T-helper 22 cell (primary cell): ENCODE results near the gene LIPI.
"Not testable (repeated sequence)": the region's sequence is repeated elsewhere in the genome, so short reads cannot be mapped to it uniquely, and the experiment has no call there.

Source experiments
- DNase-seq: peaks from one replicate; pipeline ENCODE4 v3.0.0-alpha.2; 2020; ENCODE audit warnings: low read depth

LIPI gene

GRCh38 chr21:14116080-14116481 lies 94.7 kb downstream of the LIPI start:
- DNase-seq, result no peak

DNA sequence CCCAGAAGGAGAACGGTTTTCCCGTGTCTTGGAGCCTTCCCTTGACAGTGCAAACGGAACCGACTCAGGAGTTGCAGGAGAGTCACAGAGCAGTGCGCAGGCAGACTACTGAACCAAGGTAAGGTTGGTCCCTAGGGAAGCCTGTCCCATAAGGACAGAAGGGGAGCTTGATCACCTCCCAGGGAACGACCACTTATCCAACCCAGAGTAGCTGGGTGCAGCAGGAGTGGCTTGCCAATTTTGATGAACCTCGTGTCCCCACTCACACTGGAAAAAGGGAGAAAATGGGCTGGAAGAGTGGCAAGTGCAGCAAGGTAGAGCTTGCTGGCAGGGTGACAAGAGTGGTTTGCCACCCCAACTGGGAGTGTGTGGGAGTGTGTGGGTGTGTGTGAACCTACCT lies 95.1 kb downstream of the LIPI start:
- no peak for DNase-seq

- no peak for DNase-seq
Measured at GRCh38 chr21:14114251-14114650, 96.5 kb downstream of the LIPI start.

DNA sequence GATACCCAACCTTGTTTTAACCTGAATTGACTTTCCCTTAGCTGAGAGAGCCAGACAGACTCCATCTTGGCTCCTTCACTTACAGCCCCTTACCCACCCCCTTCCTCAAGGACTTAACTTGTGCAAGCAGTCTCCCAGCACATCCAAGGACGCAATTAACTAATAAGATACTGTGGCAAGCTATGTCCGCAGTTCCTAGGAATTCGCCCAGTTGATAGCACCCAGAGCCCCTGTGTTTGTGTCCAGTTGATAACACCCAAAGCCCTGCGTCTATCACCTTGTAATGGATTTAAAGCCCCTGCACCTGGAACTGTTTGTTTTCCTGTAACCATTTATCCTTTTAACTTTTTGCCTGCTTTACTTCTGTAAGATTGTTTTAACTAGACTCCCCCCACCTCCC lies 106.2 kb downstream of the LIPI start:
- not testable (repeated sequence) for DNase-seq

DNA sequence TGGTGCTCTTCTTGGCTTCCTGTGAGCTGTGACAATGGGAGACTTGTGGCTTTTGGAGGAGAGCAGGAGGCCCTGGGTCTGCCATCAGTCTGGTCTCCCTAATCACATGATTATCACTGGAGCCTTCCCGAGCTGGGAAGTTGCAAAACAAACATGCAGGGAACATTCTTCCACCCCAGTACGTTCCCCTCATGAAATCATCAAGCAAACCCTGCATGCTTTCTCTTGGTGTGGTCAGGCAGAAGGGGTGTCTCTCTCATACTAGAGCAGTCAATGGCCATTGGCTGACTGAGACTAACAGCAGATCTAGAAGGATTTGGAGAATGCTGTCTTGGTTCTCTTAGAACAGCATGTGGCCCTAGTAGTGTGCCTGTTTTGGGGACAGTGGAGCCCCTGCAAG lies 111.2 kb downstream of the LIPI start:
- no peak for DNase-seq

DNA sequence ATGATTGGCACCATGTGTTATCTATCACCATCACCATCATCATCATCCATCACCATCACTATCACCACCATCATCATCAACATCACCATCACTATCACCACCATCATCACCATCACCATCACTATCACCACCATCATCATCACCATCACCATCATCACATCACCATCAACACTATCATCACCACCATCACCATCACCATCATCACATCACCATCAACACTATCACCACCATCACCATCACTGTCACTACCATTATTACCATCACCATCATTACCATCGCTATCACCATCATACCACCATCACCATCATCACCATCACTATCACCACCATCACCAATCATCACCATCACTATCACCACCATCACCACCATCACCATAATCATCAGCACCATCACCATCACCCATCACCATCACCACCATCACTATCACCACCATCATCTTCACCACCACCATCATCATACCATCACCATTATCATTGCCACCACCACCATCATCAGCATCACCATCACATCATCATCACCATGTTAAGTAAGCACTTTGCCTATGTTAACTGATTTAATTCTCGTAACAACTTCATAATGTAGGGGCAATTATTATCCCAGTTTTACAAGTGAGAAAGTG lies 112.8 kb downstream of the LIPI start:
- DNase-seq, result no peak

GRCh38 chr21:14096577-14096976 lies 114.2 kb downstream of the LIPI start:
- DNase-seq, result no peak

DNA sequence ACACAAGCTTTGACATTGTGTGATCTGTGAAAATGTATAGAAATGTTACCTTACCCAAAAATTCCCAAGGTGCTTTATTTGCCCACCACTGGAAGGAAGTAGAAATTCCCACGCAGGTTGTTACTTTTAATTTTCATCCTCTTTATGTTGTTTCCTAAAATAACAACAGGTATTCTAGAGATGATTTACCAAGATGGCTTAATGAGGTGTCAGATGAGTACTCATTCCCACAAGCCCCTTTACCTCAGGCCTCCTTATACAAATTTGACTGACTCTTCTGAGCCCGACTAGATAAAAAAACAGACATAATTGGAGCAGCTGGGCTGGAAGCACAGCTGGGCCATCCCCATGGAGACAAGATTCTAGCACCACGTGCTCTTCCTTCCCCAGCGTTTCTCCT lies 114.6 kb downstream of the LIPI start:
- no peak for DNase-seq

DNA sequence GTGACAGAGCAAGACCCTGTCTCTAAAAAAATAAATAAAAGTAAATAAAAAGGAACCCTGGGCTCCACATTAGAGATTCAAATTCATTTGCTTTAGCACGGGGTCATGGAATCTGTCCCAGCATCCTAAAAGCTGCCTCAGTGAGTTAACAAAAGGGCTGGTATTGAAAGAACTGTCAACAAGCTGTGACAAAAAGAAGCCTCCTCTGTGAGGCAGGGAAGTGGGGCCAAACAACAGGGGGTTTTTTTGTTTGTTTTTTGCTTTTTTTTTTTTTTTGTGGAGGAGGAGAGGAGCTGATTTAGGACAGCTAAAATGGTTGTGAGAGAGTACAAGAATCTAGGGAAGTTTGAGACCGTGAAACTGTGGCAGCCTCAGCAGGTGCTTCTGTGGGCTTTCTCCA lies 115.7 kb downstream of the LIPI start:
- DNase-seq, result no peak

GRCh38 chr21:14092834-14093560 lies 117.8 kb downstream of the LIPI start:
- no peak for DNase-seq

DNA sequence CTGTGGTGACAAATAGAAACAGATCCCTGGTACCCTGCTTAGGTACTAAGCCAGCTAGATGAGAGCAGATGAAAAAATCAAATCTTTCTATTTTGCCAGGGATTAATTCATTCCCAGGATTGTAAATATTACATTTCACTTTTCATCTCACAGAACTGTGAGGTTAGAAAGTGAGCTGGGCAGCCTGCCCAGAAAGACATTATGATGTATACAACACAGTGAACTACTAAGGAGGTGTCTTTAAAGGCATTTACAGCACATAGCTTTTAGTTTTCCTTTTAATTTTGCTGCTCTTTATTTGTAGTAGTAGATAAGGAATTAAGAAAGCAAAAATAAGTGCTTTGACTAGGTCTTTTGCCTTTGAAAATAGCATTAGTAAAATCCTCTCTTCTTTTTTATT lies 120.6 kb downstream of the LIPI start:
- DNase-seq, result not testable (repeated sequence)

GRCh38 chr21:14088391-14088790 lies 122.4 kb downstream of the LIPI start:
- no peak for DNase-seq

DNA sequence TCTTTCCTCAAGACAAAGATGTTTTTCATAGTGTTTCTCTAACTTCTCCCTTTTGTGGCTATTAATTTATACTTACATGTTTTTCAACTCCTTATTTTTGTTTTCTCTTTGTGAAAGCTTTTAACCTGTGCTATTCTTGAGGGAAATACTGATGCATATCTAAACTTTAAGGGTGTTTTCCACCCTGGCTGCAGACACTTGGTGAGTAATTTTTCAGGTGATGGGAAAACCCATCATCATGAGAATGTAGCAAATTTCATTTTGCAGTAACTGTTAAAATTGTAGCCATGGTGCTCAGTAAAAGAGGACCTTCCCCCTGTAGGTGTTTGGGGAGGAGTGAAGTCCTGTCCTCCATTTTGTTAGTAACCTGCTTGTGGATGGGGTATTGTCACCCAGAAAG lies 124.2 kb downstream of the LIPI start:
- DNase-seq, result no peak

DNA sequence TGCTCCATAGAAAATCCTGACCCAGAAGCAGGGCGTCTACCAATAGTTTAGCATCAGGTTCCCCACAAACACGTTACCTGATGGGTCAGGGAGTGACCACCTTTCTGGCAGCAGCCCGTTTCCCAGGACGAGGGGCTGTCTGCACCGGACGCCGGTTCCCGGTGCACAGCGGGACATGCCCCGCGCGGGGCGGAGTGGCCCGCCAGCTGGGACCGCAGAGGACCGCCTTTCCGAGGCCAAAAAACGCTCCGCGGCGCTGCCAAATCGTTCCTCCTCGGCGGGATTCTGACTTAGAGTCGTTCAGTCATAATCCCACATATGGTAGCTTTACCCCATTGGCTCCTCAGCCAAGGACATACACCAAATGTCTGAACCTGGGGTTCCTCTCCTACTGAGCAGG lies 126.1 kb downstream of the LIPI start:
- DNase-seq, result no peak

DNA sequence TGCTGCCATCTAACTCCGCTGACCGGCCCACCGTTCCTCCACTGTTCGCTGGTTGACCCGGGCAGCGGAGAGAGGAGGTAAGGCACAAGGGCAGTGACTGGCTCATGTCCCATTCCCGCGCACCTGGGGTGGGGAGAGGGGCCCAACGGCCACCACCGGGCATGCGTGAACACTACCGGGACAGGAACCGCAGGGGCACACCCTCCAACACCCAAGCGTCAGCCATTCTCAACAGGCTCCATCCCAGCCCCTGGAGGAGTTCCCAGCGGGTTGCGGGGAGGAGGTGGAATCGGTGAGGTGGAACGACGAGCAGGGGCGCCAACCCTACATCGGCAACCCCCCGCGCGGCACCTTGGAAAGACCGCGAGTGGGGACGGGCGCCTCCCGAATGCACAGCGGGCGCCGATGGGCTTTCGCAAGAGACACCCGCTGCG lies 126.7 kb downstream of the LIPI start:
- no peak for DNase-seq

GRCh38 chr21:14080764-14081096 lies 130.0 kb downstream of the LIPI start:
- DNase-seq, result no peak

GRCh38 chr21:14080040-14080763 lies 130.6 kb downstream of the LIPI start:
- no peak for DNase-seq

DNA sequence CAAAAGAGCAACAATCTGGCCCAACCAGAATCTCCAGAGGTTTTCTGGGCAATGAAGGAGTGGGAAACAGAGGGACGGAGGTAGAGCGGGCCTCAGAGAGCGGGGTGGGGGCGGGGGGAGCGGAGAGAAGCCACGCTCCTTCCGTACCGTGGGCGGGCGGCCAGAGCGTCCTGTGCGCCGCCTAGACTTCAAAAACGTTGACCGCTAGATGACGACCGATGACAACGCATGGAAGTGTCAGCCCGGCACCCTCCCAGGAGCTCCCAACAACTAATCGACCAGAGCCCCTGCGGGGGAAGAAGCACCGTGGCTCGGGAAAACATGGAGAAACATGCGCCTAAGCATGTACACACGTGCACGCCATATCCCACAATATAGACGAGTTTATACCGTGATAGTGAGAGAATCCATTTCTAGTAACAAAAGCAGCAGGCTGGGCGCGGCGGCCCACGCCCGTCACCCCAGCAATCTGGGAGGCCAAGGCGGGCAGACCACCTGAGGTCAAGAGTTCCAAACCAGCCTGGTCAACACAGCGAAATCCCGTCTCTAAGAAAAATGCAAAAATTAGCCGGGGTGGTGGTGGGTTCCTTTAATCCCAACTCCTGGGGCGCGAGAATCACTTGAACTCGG lies 131.9 kb downstream of the LIPI start:
- no peak for DNase-seq

DNA sequence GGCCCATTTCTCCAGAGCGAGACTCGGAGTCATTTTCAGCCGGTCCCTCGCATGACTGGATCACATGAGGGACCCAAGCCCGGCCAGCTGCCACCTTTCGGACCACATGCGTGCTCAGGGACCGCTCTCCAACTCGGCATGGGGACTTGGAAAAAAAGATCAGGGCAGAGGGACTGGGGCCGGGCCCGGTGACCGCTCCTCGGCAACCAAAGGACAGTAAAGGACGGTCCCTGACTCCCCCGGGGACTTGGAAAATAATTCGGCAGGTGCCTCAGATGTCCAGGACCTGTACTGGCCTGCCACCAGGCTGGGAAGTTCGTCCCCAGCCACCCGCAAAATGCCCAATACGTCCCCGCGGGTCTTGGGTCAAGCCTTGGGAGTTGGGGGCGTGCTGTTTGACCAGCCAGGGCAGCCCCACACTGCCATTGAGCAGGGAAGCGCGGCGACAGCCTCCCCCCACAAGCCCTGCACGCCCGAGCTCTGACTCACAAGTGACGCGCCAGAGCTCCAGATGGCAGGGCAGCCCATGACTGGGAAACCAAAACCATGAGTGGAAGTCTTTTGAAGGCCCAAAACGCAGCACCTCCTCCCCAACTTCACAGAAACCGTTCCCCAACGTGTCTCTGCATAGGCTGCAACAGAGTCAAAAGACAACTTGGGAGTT lies 134.5 kb downstream of the LIPI start:
- DNase-seq, result no peak

GRCh38 chr21:14075346-14076142 lies 135.2 kb downstream of the LIPI start:
- no peak for DNase-seq

- DNase-seq, result no peak
Measured at GRCh38 chr21:14074177-14074576, 136.6 kb downstream of the LIPI start.

DNA sequence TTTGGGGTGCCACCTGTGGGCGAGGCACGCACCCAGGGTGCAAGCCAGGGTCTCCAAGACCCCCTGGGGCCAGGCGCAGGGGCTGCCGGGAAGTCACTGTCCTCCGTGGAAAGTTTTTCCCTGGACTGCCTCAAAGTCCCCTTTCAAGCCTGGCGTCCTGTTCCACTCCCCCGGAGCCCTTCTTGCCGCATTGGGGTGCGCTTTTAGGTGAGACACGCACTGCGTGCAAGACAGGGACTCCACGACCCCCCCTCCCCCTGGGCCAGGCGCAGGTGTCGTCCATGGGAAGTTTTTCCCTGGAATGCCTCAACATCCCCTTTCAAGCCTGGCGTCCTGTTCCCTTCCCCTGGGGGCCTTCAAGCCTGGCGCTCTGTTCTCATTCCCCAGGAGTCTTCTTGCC lies 137.1 kb downstream of the LIPI start:
- DNase-seq, result no peak
